IPS-NIHi11 (cell line): ENCODE data around the gene SMAD6.
"Not testable (repeated sequence)": the region's sequence is repeated elsewhere in the genome, so short reads cannot be mapped to it uniquely, and the experiment has no call there.

Experiments
- DNase-seq: peaks from one replicate; pipeline ENCODE4 v3.0.0; 2012; ENCODE audit warnings: mixed read lengths, low spot score

The SMAD6 gene

GRCh38 chr15:66826507-66826906, 124.5 kb downstream of the SMAD6 start:
- DNase-seq: no peak

- no peak for DNase-seq
These were observed 125.1 kb downstream of the SMAD6 start for GRCh38 chr15:66827039-66827697.

- DNase-seq: no peak
These were observed 125.6 kb downstream of the SMAD6 start for GRCh38 chr15:66827698-66828055.

GRCh38 chr15:66828817-66829541, 126.9 kb downstream of the SMAD6 start:
- DNase-seq: not testable (repeated sequence)

- no peak for DNase-seq
These were observed 127.6 kb downstream of the SMAD6 start for GRCh38 chr15:66829551-66830121.

- no peak for DNase-seq
These were observed 128.3 kb downstream of the SMAD6 start for GRCh38 chr15:66830358-66830757.

- DNase-seq: no peak
These were observed 128.8 kb downstream of the SMAD6 start for GRCh38 chr15:66830823-66831222.

GRCh38 chr15:66831289-66831688, 129.3 kb downstream of the SMAD6 start:
- DNase-seq: no peak

GRCh38 chr15:66831801-66832390, 129.9 kb downstream of the SMAD6 start:
- no peak for DNase-seq
